HEK293 (cell line): ENCODE results near the gene PTPRG.
A peak's percentile ranks its signal among the peaks of the same experiment; 100 is the strongest.

Experiments used
- CTCF ChIA-PET: fragments of 350-600 bp; formaldehyde crosslinking; extraction: SDS; loops from one replicate; lab custom pipeline; 2021; ENCODE audit warnings: antibody characterized with exemption; lab: Yijun Ruan, JAX
- POLR2A ChIA-PET: fragments of 300-600 bp; formaldehyde crosslinking; extraction: SDS; loops from one replicate; lab custom pipeline; 2020; ENCODE audit warnings: antibody characterized with exemption, inconsistent platforms; lab: Yijun Ruan, JAX
- H3K27ac ChIP-seq: fragments of 200-500 bp; sonication (Bioruptor generic); 2 replicates; pipeline ENCODE4 v1.5.1; 2014; ENCODE audit warnings: low read depth, low read length, control low read depth, inconsistent platforms; ENCODE audit errors: extremely low read depth
- H3K36me3 ChIP-seq, 2 experiments: fragments of 200-500 bp in 1 of 2; sonication (Bioruptor generic) in 1 of 2; 1 replicate in 1 of 2; 2 replicates in 1 of 2; pipeline ENCODE4 v1.5.1; 2014 to 2017; ENCODE audit warnings: inconsistent platforms in 2 of 2, low read length in 2 of 2; ENCODE audit not compliant: control insufficient read depth in 2 of 2, insufficient read depth in 1 of 2
- H3K4me1 ChIP-seq: fragments of 200-500 bp; sonication (Bioruptor generic); 2 replicates; pipeline ENCODE4 v1.5.1; 2014; ENCODE audit warnings: mild to moderate bottlenecking, low read length, inconsistent platforms; ENCODE audit not compliant: control insufficient read depth, insufficient read depth
- H3K4me3 ChIP-seq: 2 replicates; pipeline ENCODE4 v1.5.1; 2011; ENCODE audit warnings: low read depth, mild to moderate bottlenecking, control low read depth, low read length, moderate library complexity
- H3K9me3 ChIP-seq: fragments of 200-500 bp; sonication (Bioruptor generic); 2 replicates; pipeline ENCODE4 v1.5.1; 2014; ENCODE audit warnings: low read depth, low read length, inconsistent platforms; ENCODE audit not compliant: control insufficient read depth, insufficient read depth
- BCL11B ChIP-seq: fragments of 450-650 bp; formaldehyde crosslinking; IDR thresholded peaks from 2 replicates; pipeline ENCODE4 v1.5.1; 2016; ENCODE audit warnings: low read depth, missing biosample characterization, missing genetic modification characterization
- EGR2 ChIP-seq: fragments of 450-650 bp; formaldehyde crosslinking; IDR thresholded peaks from 2 replicates; pipeline ENCODE4 v1.5.1; 2016; ENCODE audit warnings: low read depth, missing biosample characterization, missing genetic modification characterization
- GLI4 ChIP-seq: fragments of 450-650 bp; formaldehyde crosslinking; IDR thresholded peaks from 2 replicates; pipeline ENCODE4 v1.5.1; 2016; ENCODE audit warnings: missing biosample characterization, missing genetic modification characterization
- GLIS1 ChIP-seq: fragments of 450-650 bp; formaldehyde crosslinking; IDR thresholded peaks from 2 replicates; pipeline ENCODE4 v1.5.1; 2016; ENCODE audit warnings: missing biosample characterization, missing genetic modification characterization
- INSM2 ChIP-seq: fragments of 450-650 bp; formaldehyde crosslinking; IDR thresholded peaks from 2 replicates; pipeline ENCODE4 v1.5.1; 2016; ENCODE audit warnings: missing biosample characterization, missing genetic modification characterization
- KLF10 ChIP-seq: fragments of 450-650 bp; IDR thresholded peaks from 2 replicates; pipeline ENCODE4 v1.5.1; 2018; ENCODE audit warnings: missing biosample characterization, mild to moderate bottlenecking, missing genetic modification characterization
- KLF7 ChIP-seq: fragments of 450-650 bp; formaldehyde crosslinking; IDR thresholded peaks from 2 replicates; pipeline ENCODE4 v1.5.1; 2016; ENCODE audit warnings: missing biosample characterization, missing genetic modification characterization, borderline replicate concordance
- MZF1 ChIP-seq: fragments of 450-650 bp; formaldehyde crosslinking; IDR thresholded peaks from 2 replicates; pipeline ENCODE4 v1.5.1; 2017; ENCODE audit warnings: missing biosample characterization, missing genetic modification characterization, borderline replicate concordance
- OSR2 ChIP-seq: fragments of 450-650 bp; formaldehyde crosslinking; IDR thresholded peaks from 2 replicates; pipeline ENCODE4 v1.5.1; 2016; ENCODE audit warnings: missing biosample characterization, missing genetic modification characterization
- SP2 ChIP-seq: fragments of 450-650 bp; formaldehyde crosslinking; IDR thresholded peaks from 2 replicates; pipeline ENCODE4 v1.5.1; 2016; ENCODE audit warnings: missing biosample characterization, missing genetic modification characterization
- ZBTB1 ChIP-seq: fragments of 450-650 bp; formaldehyde crosslinking; IDR thresholded peaks from 2 replicates; pipeline ENCODE4 v1.5.1; 2016; ENCODE audit warnings: missing biosample characterization, missing genetic modification characterization
- ZBTB20 ChIP-seq: fragments of 450-650 bp; formaldehyde crosslinking; IDR thresholded peaks from 2 replicates; pipeline ENCODE4 v1.5.1; 2016; ENCODE audit warnings: missing biosample characterization, missing genetic modification characterization
- ZBTB44 ChIP-seq: fragments of 450-650 bp; IDR thresholded peaks from 2 replicates; pipeline ENCODE4 v1.5.1; 2018; ENCODE audit warnings: missing biosample characterization, mild to moderate bottlenecking, missing genetic modification characterization
- ZEB2 ChIP-seq: fragments of 450-650 bp; formaldehyde crosslinking; IDR thresholded peaks from 2 replicates; pipeline ENCODE4 v1.5.1; 2016; ENCODE audit warnings: missing biosample characterization, missing genetic modification characterization
- ZFHX2 ChIP-seq: fragments of 450-650 bp; formaldehyde crosslinking; conservative IDR thresholded peaks from 2 replicates; pipeline ENCODE4 v1.5.1; 2016; ENCODE audit warnings: missing biosample characterization, missing genetic modification characterization
- ZNF121 ChIP-seq: fragments of 450-650 bp; formaldehyde crosslinking; IDR thresholded peaks from 2 replicates; pipeline ENCODE4 v1.5.1; 2016; ENCODE audit warnings: missing biosample characterization, missing genetic modification characterization
- ZNF148 ChIP-seq: fragments of 450-650 bp; formaldehyde crosslinking; IDR thresholded peaks from 2 replicates; pipeline ENCODE4 v1.5.0; 2017; ENCODE audit warnings: missing biosample characterization, missing genetic modification characterization, borderline replicate concordance
- ZNF239 ChIP-seq: fragments of 450-650 bp; formaldehyde crosslinking; IDR thresholded peaks from 2 replicates; pipeline ENCODE4 v1.5.1; 2016; ENCODE audit warnings: missing biosample characterization, missing genetic modification characterization
- ZNF311 ChIP-seq: fragments of 450-650 bp; formaldehyde crosslinking; IDR thresholded peaks from 2 replicates; pipeline ENCODE4 v1.5.1; 2017; ENCODE audit warnings: missing biosample characterization, missing genetic modification characterization, borderline replicate concordance
- ZNF37A ChIP-seq: fragments of 450-650 bp; IDR thresholded peaks from 2 replicates; pipeline ENCODE4 v1.5.1; 2018; ENCODE audit warnings: missing biosample characterization, missing genetic modification characterization
- ZNF529 ChIP-seq: fragments of 450-650 bp; formaldehyde crosslinking; IDR thresholded peaks from 2 replicates; pipeline ENCODE4 v1.5.1; 2017; ENCODE audit warnings: missing genetic modification characterization, missing biosample characterization; ENCODE audit not compliant: insufficient replicate concordance
- ZNF561 ChIP-seq: fragments of 450-650 bp; IDR thresholded peaks from 2 replicates; pipeline ENCODE4 v1.5.1; 2018; ENCODE audit warnings: missing biosample characterization, missing genetic modification characterization, borderline replicate concordance
- ZNF610 ChIP-seq: fragments of 450-650 bp; formaldehyde crosslinking; IDR thresholded peaks from 2 replicates; pipeline ENCODE4 v1.5.1; 2016; ENCODE audit warnings: missing biosample characterization, missing genetic modification characterization, borderline replicate concordance
- ZNF624 ChIP-seq: fragments of 450-650 bp; formaldehyde crosslinking; IDR thresholded peaks from 2 replicates; pipeline ENCODE4 v1.5.1; 2017; ENCODE audit warnings: missing biosample characterization, missing genetic modification characterization
- ZNF660 ChIP-seq: fragments of 450-650 bp; IDR thresholded peaks from 2 replicates; pipeline ENCODE4 v1.5.1; 2018; ENCODE audit warnings: missing biosample characterization, mild to moderate bottlenecking, missing genetic modification characterization
- ZNF670 ChIP-seq: fragments of 450-650 bp; formaldehyde crosslinking; IDR thresholded peaks from 2 replicates; pipeline ENCODE4 v1.5.1; 2016; ENCODE audit warnings: missing biosample characterization, missing genetic modification characterization, low read depth
- ZNF76 ChIP-seq: fragments of 450-650 bp; formaldehyde crosslinking; IDR thresholded peaks from 2 replicates; pipeline ENCODE4; 2016; ENCODE audit warnings: low read depth, missing biosample characterization, missing genetic modification characterization, borderline replicate concordance
- ZXDB ChIP-seq: fragments of 450-650 bp; formaldehyde crosslinking; IDR thresholded peaks from 2 replicates; pipeline ENCODE4 v1.5.1; 2016; ENCODE audit warnings: missing biosample characterization, missing genetic modification characterization

PTPRG gene

GRCh38 chr3:62133015-62133414 is 571.6 kb downstream of the PTPRG start:
- H3K4me3 ChIP-seq, result no peak overlapping the region

GRCh38 chr3:62134061-62134496 is 572.7 kb downstream of the PTPRG start:
- H3K27ac ChIP-seq, result no peak overlapping the region
- H3K4me1 ChIP-seq, result peaks cover 4% of the 10 kb centered on the region; the same call in 1 of the 2 replicates
- ChIA-PET POLR2A (no interaction called here), CTCF (interaction anchor here (0.7 to 0.9 kb wide), 2 partner anchors 1379 to 1930 kb away, joined by 3 read pairs; no protein-coding TSS in a partner anchor)
- no peaks in the 10 kb centered on the region for H3K9me3 ChIP-seq
- H3K4me3 ChIP-seq, result no peak overlapping the region
- H3K36me3 ChIP-seq, result no peaks in the 10 kb centered on the region
- TF ChIP-seq ZNF148 (tag by site-specific recombination), result no peak
- no peak for TF ChIP-seq KLF7 (tag by site-specific recombination)
- peak; percentile 51 for TF ChIP-seq ZFHX2
- TF ChIP-seq ZNF624 (tag by site-specific recombination), result no peak
- TF ChIP-seq ZNF121 (tag by site-specific recombination), result no peak
- TF ChIP-seq ZNF561 (tag by site-specific recombination), result no peak
- no peak for TF ChIP-seq BCL11B (tag by site-specific recombination)
- TF ChIP-seq GLIS1 (tag by site-specific recombination), result peak; percentile 32; the same call in 1 of the 2 replicates
- TF ChIP-seq ZNF529 (tag by site-specific recombination), result no peak
- no peak for TF ChIP-seq ZNF660 (tag by site-specific recombination)
- TF ChIP-seq ZNF37A, result no peak
- TF ChIP-seq ZNF76 (tag by site-specific recombination), result no peak
- no peak for TF ChIP-seq ZNF610 (tag by site-specific recombination)
- TF ChIP-seq ZNF311, result no peak
- TF ChIP-seq ZXDB, result no peak
- no peak for TF ChIP-seq KLF10 (tag by site-specific recombination)
- no peak for TF ChIP-seq ZBTB20
- no peak for TF ChIP-seq ZBTB1 (tag by site-specific recombination)
- TF ChIP-seq ZBTB44 (tag by site-specific recombination), result no peak
- TF ChIP-seq INSM2 (tag by site-specific recombination), result no peak
- TF ChIP-seq ZNF670 (tag by site-specific recombination), result no peak
- TF ChIP-seq MZF1 (tag by site-specific recombination), result peak; percentile 83
- TF ChIP-seq OSR2 (tag by site-specific recombination), result no peak
- no peak for TF ChIP-seq SP2 (tag by site-specific recombination)
- TF ChIP-seq ZNF239 (tag by site-specific recombination), result no peak

More at GRCh38 chr3:62133015-62133414, 571.6 kb downstream of the PTPRG start:
- Histone ChIP-seq H3K27ac (no peak overlapping the region), H3K9me3 (no peaks in the 10 kb centered on the region), H3K36me3 (no peaks in the 10 kb centered on the region), H3K4me1 (peaks cover 4% of the 10 kb centered on the region; the same call in 1 of the 2 replicates)
- ChIA-PET CTCF (no interaction called here), POLR2A (no interaction called here)
- no peak for TF ChIP-seq ZNF239 (tag by site-specific recombination)
- TF ChIP-seq EGR2, result no peak
- no peak for TF ChIP-seq GLI4 (tag by site-specific recombination)
- TF ChIP-seq ZEB2 (tag by site-specific recombination), result no peak
- TF ChIP-seq ZBTB44 (tag by site-specific recombination), result 0 out of 2 replicates have a peak, but pooled peaks have one; percentile 13
